Colonic mucosa (tissue), 4 donors: ENCODE measurements around the gene RAD54L. TPM values are rescaled to one million over a fixed set of nuclear protein-coding genes. Genes with fewer than 3 reads are reported as not detected.

Experiments
- DNase-seq: peaks from one replicate; pipeline ENCODE4 v3.0.0-alpha.2; 2020
- H3K27ac ChIP-seq: fragments of 200-600 bp; one replicate; pipeline ENCODE4 v1.8.0; 2021
- H3K27me3 ChIP-seq: fragments of 200-600 bp; one replicate; pipeline ENCODE4 v1.8.0; 2021
- H3K36me3 ChIP-seq: fragments of 200-600 bp; one replicate; pipeline ENCODE4 v1.8.0; 2021
- H3K4me1 ChIP-seq: fragments of 200-600 bp; one replicate; pipeline ENCODE4 v1.8.0; 2021; ENCODE audit warnings: mild to moderate bottlenecking
- H3K4me3 ChIP-seq: fragments of 200-600 bp; one replicate; pipeline ENCODE4 v1.8.0; 2021
- H3K9ac ChIP-seq, 2 donors: one replicate each; pipeline ENCODE4 v1.7.0; 2013; ENCODE audit warnings: control low read depth in 2 of 2, low read depth in 2 of 2, low read length in 2 of 2
- H3K9me3 ChIP-seq: fragments of 200-600 bp; one replicate; pipeline ENCODE4 v1.8.0; 2021
- CTCF ChIP-seq: fragments of 200-600 bp; IDR thresholded peaks from one replicate; pipeline ENCODE4 v1.8.0; 2022; ENCODE audit warnings: antibody characterized with exemption, mild to moderate bottlenecking
- intact Hi-C: fragments of 100-400 bp; cut with DNase I; formaldehyde crosslinking; loops from one replicate; pipeline ENCODE4 v1.14.1; 2022
- total RNA-seq, 2 donors: library from RNA; stranded (reverse); fragmentation: NEBNext Ultra II Directional in 1 of 2; extraction: Animal tissue kit (Norgen Biotek cat#: 25700) in 1 of 2; gene quantifications; one replicate each; pipeline ENCODE4 v1.2.1, GENCODE V29; 2021
- donor health status: healthy.
- donor health status: DM: no; HTN: no; CAD: no.
- donor health status: DM: no; HTN: no; CAD: no.

The RAD54L gene
- total RNA-seq, 2 donors from 2014 or later = 5.9 to 27.5 TPM

GRCh38 chr1:46256523-46256922 lies 9.0 kb downstream of the RAD54L start:
- intact Hi-C loops = no loop called here
- no peak for TF ChIP-seq CTCF
- H3K4me3 ChIP-seq = no peak overlapping the region
- H3K9me3 ChIP-seq = no peaks in the 10 kb centered on the region
- no peak overlapping the region for H3K27ac ChIP-seq
- H3K36me3 ChIP-seq = no peaks in the 10 kb centered on the region
- no peaks in the 10 kb centered on the region for H3K4me1 ChIP-seq
- H3K27me3 ChIP-seq = no peaks in the 10 kb centered on the region
- no peak for DNase-seq
- no peak overlapping the region for H3K9ac ChIP-seq

GRCh38 chr1:46262508-46262907 lies 14.9 kb downstream of the RAD54L start:
- Histone ChIP-seq H3K27ac (no peak overlapping the region), H3K4me3 (no peak overlapping the region), H3K4me1 (no peaks in the 10 kb centered on the region), H3K9me3 (no peaks in the 10 kb centered on the region), H3K36me3 (no peaks in the 10 kb centered on the region), H3K27me3 (no peaks in the 10 kb centered on the region), H3K9ac (no peak overlapping the region)
- no peak for DNase-seq
- no peak for TF ChIP-seq CTCF
- intact Hi-C loops = no loop called here

GRCh38 chr1:46263146-46263545 lies 15.6 kb downstream of the RAD54L start:
- intact Hi-C loops = no loop called here
- no peaks in the 10 kb centered on the region for H3K4me1 ChIP-seq
- H3K4me3 ChIP-seq = no peak overlapping the region
- H3K27me3 ChIP-seq = no peaks in the 10 kb centered on the region
- no peak for TF ChIP-seq CTCF
- no peak overlapping the region for H3K27ac ChIP-seq
- H3K36me3 ChIP-seq = no peaks in the 10 kb centered on the region
- H3K9ac ChIP-seq = no peak overlapping the region
- H3K9me3 ChIP-seq = no peaks in the 10 kb centered on the region
- no peak for DNase-seq

- no peak overlapping the region for H3K9ac ChIP-seq
- H3K9me3 ChIP-seq = no peaks in the 10 kb centered on the region
- H3K36me3 ChIP-seq = no peaks in the 10 kb centered on the region
- intact Hi-C loops = no loop called here
- H3K4me1 ChIP-seq = no peaks in the 10 kb centered on the region
- no peak overlapping the region for H3K4me3 ChIP-seq
- no peaks in the 10 kb centered on the region for H3K27me3 ChIP-seq
- no peak overlapping the region for H3K27ac ChIP-seq
- DNase-seq = no peak
- TF ChIP-seq CTCF = no peak
Measured at GRCh38 chr1:46268578-46268977, 21.0 kb downstream of the RAD54L start.

GRCh38 chr1:46274225-46275029 lies 26.9 kb downstream of the RAD54L start:
- TF ChIP-seq CTCF = no peak
- H3K27ac ChIP-seq = no peak overlapping the region
- no peak overlapping the region for H3K9ac ChIP-seq
- H3K36me3 ChIP-seq = no peaks in the 10 kb centered on the region
- intact Hi-C loops = no loop called here
- H3K4me3 ChIP-seq = no peak overlapping the region
- no peaks in the 10 kb centered on the region for H3K9me3 ChIP-seq
- H3K4me1 ChIP-seq = no peaks in the 10 kb centered on the region
- no peaks in the 10 kb centered on the region for H3K27me3 ChIP-seq
- DNase-seq = no peak
